CD14-positive monocyte (primary cell): ENCODE results near the gene CCDC68. TPM values are rescaled to one million over a fixed set of nuclear protein-coding genes. Genes with fewer than 3 reads are reported as not detected.

Experiments
- DNase-seq, 3 donors: peaks; one replicate each; pipeline ENCODE4 v3.0.0-alpha.2; 2011 to 2022
- H2AFZ ChIP-seq: 2 replicates; pipeline ENCODE4 v1.6.0; 2012; ENCODE audit warnings: mild to moderate bottlenecking, low read depth, low read length, inconsistent platforms; ENCODE audit not compliant: insufficient read depth, poor library complexity, severe bottlenecking
- H3K27ac ChIP-seq, 2 donors: 1 replicate in 1 of 2; 2 replicates in 1 of 2; pipeline ENCODE4 v1.5.1; 2012 to 2013; ENCODE audit warnings: low read length in 2 of 2, control low read depth in 1 of 2, inconsistent platforms in 1 of 2, low read depth in 1 of 2, mild to moderate bottlenecking in 1 of 2
- H3K27me3 ChIP-seq, 2 donors: one replicate each; pipeline versions ENCODE4 v1.6.0 to v1.6.1; 2011 to 2013; ENCODE audit warnings: low read length in 2 of 2; ENCODE audit not compliant: control insufficient read depth in 2 of 2, insufficient read depth in 2 of 2
- H3K36me3 ChIP-seq, 2 donors: replicated peaks in 1 of 2; 1 replicate in 1 of 2; 2 replicates in 1 of 2; pipeline versions ENCODE4 v1.5.1 to v1.6.1; 2012 to 2013; ENCODE audit warnings: low read length in 2 of 2, control low read depth in 1 of 2, inconsistent platforms in 1 of 2, mild to moderate bottlenecking in 1 of 2; ENCODE audit not compliant: insufficient read depth in 2 of 2, control insufficient read depth in 1 of 2
- H3K4me1 ChIP-seq, 2 donors: 1 replicate in 1 of 2; 2 replicates in 1 of 2; pipeline versions ENCODE4 v1.5.1 to v1.6.1; 2012 to 2013; ENCODE audit warnings: low read length in 2 of 2, control low read depth in 1 of 2, inconsistent platforms in 1 of 2, mild to moderate bottlenecking in 1 of 2, moderate library complexity in 1 of 2; ENCODE audit not compliant: insufficient read depth in 2 of 2, control insufficient read depth in 1 of 2
- H3K4me2 ChIP-seq: replicated peaks from 2 replicates; pipeline ENCODE3; 2012; ENCODE audit warnings: low read length, moderate library complexity, mild to moderate bottlenecking; ENCODE audit not compliant: poor library complexity, severe bottlenecking; ENCODE audit errors: extremely low read depth
- H3K4me3 ChIP-seq, 3 experiments: fragments of 200-600 bp in 1 of 3; sonication (generic) in 1 of 3; replicated peaks in 1 of 3; 1 replicate in 2 of 3; 2 replicates in 1 of 3; pipeline ENCODE4 v1.5.1; 2011 to 2013; ENCODE audit warnings: low read length in 3 of 3, mild to moderate bottlenecking in 3 of 3, control low read depth in 2 of 3, low read depth in 2 of 3, inconsistent platforms in 1 of 3, moderate library complexity in 1 of 3
- H3K79me2 ChIP-seq: 2 replicates; pipeline ENCODE4 v1.6.0; 2012; ENCODE audit warnings: mild to moderate bottlenecking, control low read depth, inconsistent platforms, low read length, moderate library complexity; ENCODE audit not compliant: insufficient read depth
- H3K9ac ChIP-seq: 2 replicates; pipeline ENCODE4 v1.6.0; 2017; ENCODE audit warnings: low read length, mild to moderate bottlenecking; ENCODE audit not compliant: insufficient read depth, poor library complexity, severe bottlenecking
- H3K9me3 ChIP-seq, 2 donors: replicated peaks in 1 of 2; 1 replicate in 1 of 2; 2 replicates in 1 of 2; pipeline versions ENCODE4 v1.5.1 to v1.6.1; 2012 to 2013; ENCODE audit warnings: low read length in 2 of 2, control low read depth in 1 of 2; ENCODE audit not compliant: control insufficient read depth in 1 of 2, insufficient read depth in 1 of 2
- H4K20me1 ChIP-seq: 2 replicates; pipeline ENCODE4 v1.6.0; 2012; ENCODE audit warnings: mild to moderate bottlenecking, low read length, control low read depth, moderate library complexity; ENCODE audit not compliant: insufficient read depth
- H3K27ac Mint-ChIP-seq, 7 donors: one replicate each; pipeline ENCODE4 v1.8.0; 2020; ENCODE audit warnings: mild to moderate bottlenecking in 7 of 7, mixed read lengths in 7 of 7, moderate library complexity in 6 of 7, inconsistent platforms in 2 of 7
- H3K27me3 Mint-ChIP-seq, 3 donors: one replicate each; pipeline ENCODE4 v1.8.0; 2021 to 2022; ENCODE audit warnings: low read depth in 3 of 3, mild to moderate bottlenecking in 3 of 3, mixed read lengths in 3 of 3, moderate library complexity in 3 of 3, inconsistent platforms in 1 of 3
- H3K36me3 Mint-ChIP-seq, 2 donors: one replicate each; pipeline ENCODE4 v1.8.0; 2020; ENCODE audit warnings: mixed read lengths in 2 of 2, inconsistent platforms in 1 of 2, mild to moderate bottlenecking in 1 of 2
- H3K4me1 Mint-ChIP-seq: one replicate; pipeline ENCODE4 v1.8.0; 2020; ENCODE audit warnings: mild to moderate bottlenecking, mixed read lengths
- H3K4me3 Mint-ChIP-seq, 2 donors: one replicate each; pipeline ENCODE4 v1.8.0; 2020; ENCODE audit warnings: mild to moderate bottlenecking in 2 of 2, mixed read lengths in 2 of 2, moderate library complexity in 1 of 2
- H3K9me3 Mint-ChIP-seq, 7 donors: one replicate each; pipeline ENCODE4 v1.8.0; 2020 to 2022; ENCODE audit warnings: mixed read lengths in 7 of 7, mild to moderate bottlenecking in 6 of 7, moderate library complexity in 6 of 7, inconsistent platforms in 2 of 7
- CTCF ChIP-seq: fragments of 200-600 bp; IDR thresholded peaks from one replicate; pipeline ENCODE4 v1.8.0; 2022; ENCODE audit warnings: antibody characterized with exemption, mild to moderate bottlenecking
- WGBS: methylation state at CpG from one replicate; pipeline ENCODE4 v1.1.5; 2013; ENCODE audit warnings: missing lambda C conversion rate; ENCODE audit not compliant: insufficient coverage; 5-methylcytosine and 5-hydroxymethylcytosine counted together
- intact Hi-C, 2 donors: fragments of 100-400 bp; cut with micrococcal nuclease; formaldehyde crosslinking; loops; one replicate each; pipeline versions ENCODE4 v1.15.0 to v1.15.1; 2023
- polyA plus RNA-seq, 3 donors: library from polyadenylated mRNA; depleted of rRNA in 1 of 3; unstranded in 2 of 3; stranded (reverse) in 1 of 3; fragments of 300-500 nt in 2 of 3; fragments of >200 nt in 1 of 3; fragmentation: Illumina TruSeq in 2 of 3; gene quantifications; 1 replicate in 2 of 3; 2 replicates in 1 of 3; pipeline ENCODE4 v1.2.3, GENCODE V29; 2012 to 2021

The CCDC68 gene
- polyA plus RNA-seq, 3 donors, result 0.09 to 0.15 TPM; not detected in 1

- Mint-ChIP-seq H3K4me1 (peaks cover 10% of the 10 kb centered on the region), H3K27ac (peak overlapping the region; percentile 90 to 98 (median 93)), H3K9me3 (no peaks in the 10 kb centered on the region), H3K27me3 (peaks cover 3 to 7% (median 6%) of the 10 kb centered on the region in 3 donors), H3K36me3 (no peaks in the 10 kb centered on the region), H3K4me3 (peak overlapping the region; percentile 90 to 99)
- intact Hi-C loops, result no loop called here
- peak overlapping the region; percentile 61 to 100 (median 82) for H3K4me3 ChIP-seq
- no peaks in the 10 kb centered on the region for H3K9me3 ChIP-seq
- DNase-seq, result peak; percentile 13 to 22 (median 14)
- no peaks in the 10 kb centered on the region for H4K20me1 ChIP-seq
- H3K27ac ChIP-seq, result peak overlapping the region in 1 of 2 donors; percentile 93
- H3K4me2 ChIP-seq, result peak overlapping the region; percentile 75
- peak overlapping the region; percentile 73 for H3K9ac ChIP-seq
- H3K27me3 ChIP-seq, result peaks cover 0 to 2% of the 10 kb centered on the region in 2 donors
- peak overlapping the region; percentile 83 for H2AFZ ChIP-seq
- WGBS, result no CpG with 5 or more reads among the region's 7 CpGs
- peaks cover 0 to 5% of the 10 kb centered on the region in 2 donors for H3K4me1 ChIP-seq
- H3K36me3 ChIP-seq, result no peaks in the 10 kb centered on the region
- TF ChIP-seq CTCF, result no peak
- H3K79me2 ChIP-seq, result no peaks in the 10 kb centered on the region
Observed at GRCh38 chr18:54946149-54946581, 13.1 kb downstream of the CCDC68 start.

GRCh38 chr18:54945576-54946125 is 13.6 kb downstream of the CCDC68 start:
- Mint-ChIP-seq H3K4me3 (peak overlapping the region; percentile 90 to 99), H3K27me3 (peaks cover 3 to 6% (median 6%) of the 10 kb centered on the region in 3 donors), H3K36me3 (no peaks in the 10 kb centered on the region), H3K4me1 (peaks cover 10% of the 10 kb centered on the region), H3K27ac (peak overlapping the region; percentile 52 to 98 (median 93)), H3K9me3 (no peaks in the 10 kb centered on the region)
- Histone ChIP-seq H3K27me3 (peaks cover 0 to 2% of the 10 kb centered on the region in 2 donors), H3K9ac (peak overlapping the region; percentile 73), H3K4me3 (peak overlapping the region; percentile 61 to 100 (median 82)), H3K27ac (peak overlapping the region in 1 of 2 donors; percentile 93), H3K79me2 (no peaks in the 10 kb centered on the region), H4K20me1 (no peaks in the 10 kb centered on the region), H3K36me3 (no peaks in the 10 kb centered on the region), H3K4me2 (peak overlapping the region; percentile 75), H3K4me1 (peaks cover 0 to 5% of the 10 kb centered on the region in 2 donors), H3K9me3 (no peaks in the 10 kb centered on the region), H2AFZ (peak overlapping the region; percentile 83)
- intact Hi-C loops, result no loop called here
- 100% methylated on average over 2 of the region's 4 CpGs for WGBS
- no peak for TF ChIP-seq CTCF
- no peak for DNase-seq
